ENCODE measurements around the gene ALDH3B1. TPM values are rescaled to one million over a fixed set of nuclear protein-coding genes. Genes with fewer than 3 reads are reported as not detected.

The ALDH3B1 gene
- total and polyA plus RNA-seq, 9 of the 15 experiments (the other 6 are each of a cell fraction or from before 2014, with no cell fraction given): 0.01 to 0.35 (median 0.07) TPM; not detected in 2

DNA sequence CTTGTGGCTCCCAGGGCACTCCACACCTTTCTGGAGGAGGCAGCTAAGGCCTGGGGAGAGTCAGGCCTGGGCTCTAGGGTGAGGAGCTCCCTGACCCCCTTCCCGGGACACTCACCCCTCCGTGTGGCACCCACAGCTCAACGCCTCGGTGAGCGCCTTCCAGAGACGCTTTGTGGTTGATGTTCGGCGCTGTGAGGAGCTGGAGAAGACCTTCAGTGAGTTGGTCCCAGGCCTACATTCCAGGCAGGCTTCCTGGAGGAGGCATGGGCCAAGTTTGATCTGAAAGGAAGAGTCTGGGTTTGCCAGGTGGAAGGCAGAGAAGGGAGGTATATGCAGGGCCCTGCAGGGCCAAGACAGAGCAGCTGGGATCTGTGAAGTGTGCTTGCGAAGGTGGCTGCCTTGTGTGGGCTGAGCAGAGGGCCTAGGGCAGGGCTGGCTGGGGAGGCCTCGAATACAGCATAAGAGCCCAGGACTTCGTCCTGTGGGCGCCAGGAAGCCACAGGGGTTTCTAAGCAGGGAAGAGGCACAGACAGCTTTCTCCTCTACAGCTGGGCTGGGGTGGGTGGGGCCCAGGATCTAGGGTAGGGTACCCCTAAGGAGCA lies 31.6 kb downstream of the ALDH3B1 start (continued):
- TF ChIP-seq ZBTB2 (IDR thresholded peaks at IDR 0.05): no peak
- no peak for TF ChIP-seq SMARCB1 (IDR thresholded peaks at IDR 0.05; ENCODE audit: insufficient read length, low read depth)
- TF ChIP-seq, protein P1, sequence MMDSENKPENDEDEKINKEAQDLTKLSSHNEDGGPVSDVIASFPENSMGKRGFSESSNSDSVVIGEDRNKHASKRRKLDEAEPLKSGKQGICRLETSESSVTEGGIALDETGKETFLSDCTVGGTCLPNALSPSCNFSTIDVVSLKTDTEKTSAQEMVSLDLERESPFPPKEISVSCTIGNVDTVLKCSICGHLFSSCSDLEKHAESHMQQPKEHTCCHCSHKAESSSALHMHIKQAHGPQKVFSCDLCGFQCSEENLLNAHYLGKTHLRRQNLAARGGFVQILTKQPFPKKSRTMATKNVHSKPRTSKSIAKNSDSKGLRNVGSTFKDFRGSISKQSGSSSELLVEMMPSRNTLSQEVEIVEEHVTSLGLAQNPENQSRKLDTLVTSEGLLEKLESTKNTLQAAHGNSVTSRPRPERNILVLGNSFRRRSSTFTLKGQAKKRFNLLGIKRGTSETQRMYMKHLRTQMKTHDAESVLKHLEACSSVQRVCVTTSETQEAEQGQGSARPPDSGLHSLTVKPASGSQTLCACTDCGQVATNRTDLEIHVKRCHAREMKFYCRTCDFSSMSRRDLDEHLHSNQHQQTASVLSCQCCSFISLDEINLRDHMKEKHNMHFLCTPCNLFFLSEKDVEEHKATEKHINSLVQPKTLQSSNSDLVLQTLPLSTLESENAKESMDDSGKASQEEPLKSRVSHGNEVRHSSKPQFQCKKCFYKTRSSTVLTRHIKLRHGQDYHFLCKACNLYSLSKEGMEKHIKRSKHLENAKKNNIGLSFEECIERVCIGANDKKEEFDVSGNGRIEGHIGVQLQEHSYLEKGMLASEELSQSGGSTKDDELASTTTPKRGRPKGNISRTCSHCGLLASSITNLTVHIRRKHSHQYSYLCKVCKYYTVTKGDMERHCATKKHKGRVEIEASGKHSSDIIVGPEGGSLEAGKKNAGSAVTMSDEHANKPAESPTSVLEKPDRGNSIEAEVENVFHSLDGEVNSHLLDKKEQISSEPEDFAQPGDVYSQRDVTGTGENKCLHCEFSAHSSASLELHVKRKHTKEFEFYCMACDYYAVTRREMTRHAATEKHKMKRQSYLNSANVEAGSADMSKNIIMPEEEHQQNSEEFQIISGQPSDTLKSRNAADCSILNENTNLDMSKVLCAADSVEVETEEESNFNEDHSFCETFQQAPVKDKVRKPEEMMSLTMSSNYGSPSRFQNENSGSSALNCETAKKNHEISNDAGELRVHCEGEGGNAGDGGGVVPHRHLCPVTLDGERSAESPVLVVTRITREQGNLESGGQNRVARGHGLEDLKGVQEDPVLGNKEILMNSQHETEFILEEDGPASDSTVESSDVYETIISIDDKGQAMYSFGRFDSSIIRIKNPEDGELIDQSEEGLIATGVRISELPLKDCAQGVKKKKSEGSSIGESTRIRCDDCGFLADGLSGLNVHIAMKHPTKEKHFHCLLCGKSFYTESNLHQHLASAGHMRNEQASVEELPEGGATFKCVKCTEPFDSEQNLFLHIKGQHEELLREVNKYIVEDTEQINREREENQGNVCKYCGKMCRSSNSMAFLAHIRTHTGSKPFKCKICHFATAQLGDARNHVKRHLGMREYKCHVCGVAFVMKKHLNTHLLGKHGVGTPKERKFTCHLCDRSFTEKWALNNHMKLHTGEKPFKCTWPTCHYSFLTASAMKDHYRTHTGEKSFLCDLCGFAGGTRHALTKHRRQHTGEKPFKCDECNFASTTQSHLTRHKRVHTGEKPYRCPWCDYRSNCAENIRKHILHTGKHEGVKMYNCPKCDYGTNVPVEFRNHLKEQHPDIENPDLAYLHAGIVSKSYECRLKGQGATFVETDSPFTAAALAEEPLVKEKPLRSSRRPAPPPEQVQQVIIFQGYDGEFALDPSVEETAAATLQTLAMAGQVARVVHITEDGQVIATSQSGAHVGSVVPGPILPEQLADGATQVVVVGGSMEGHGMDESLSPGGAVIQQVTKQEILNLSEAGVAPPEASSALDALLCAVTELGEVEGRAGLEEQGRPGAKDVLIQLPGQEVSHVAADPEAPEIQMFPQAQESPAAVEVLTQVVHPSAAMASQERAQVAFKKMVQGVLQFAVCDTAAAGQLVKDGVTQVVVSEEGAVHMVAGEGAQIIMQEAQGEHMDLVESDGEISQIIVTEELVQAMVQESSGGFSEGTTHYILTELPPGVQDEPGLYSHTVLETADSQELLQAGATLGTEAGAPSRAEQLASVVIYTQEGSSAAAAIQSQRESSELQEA (IDR thresholded peaks at IDR 0.05; ENCODE audit: low read depth): no peak
- TF ChIP-seq ZFP36 (IDR thresholded peaks at IDR 0.05; ENCODE audit: low read depth, low read length, partially characterized antibody): peak; percentile 99
- no peak for TF ChIP-seq THRAP3 (IDR thresholded peaks at IDR 0.05; ENCODE audit: borderline replicate concordance)
- no peak for TF ChIP-seq SFPQ (IDR thresholded peaks at IDR 0.05; ENCODE audit: low read depth, low read length)
- no peak for TF ChIP-seq ZC3H11A (IDR thresholded peaks at IDR 0.05; ENCODE audit: low read depth, low read length)
- no peak for TF ChIP-seq ZNF778 (CRISPR knock-in tag; IDR thresholded peaks at IDR 0.05)
- TF ChIP-seq ZNF253 (CRISPR knock-in tag; conservative IDR thresholded peaks at IDR 0.05): no peak
- TF ChIP-seq, protein P2, sequence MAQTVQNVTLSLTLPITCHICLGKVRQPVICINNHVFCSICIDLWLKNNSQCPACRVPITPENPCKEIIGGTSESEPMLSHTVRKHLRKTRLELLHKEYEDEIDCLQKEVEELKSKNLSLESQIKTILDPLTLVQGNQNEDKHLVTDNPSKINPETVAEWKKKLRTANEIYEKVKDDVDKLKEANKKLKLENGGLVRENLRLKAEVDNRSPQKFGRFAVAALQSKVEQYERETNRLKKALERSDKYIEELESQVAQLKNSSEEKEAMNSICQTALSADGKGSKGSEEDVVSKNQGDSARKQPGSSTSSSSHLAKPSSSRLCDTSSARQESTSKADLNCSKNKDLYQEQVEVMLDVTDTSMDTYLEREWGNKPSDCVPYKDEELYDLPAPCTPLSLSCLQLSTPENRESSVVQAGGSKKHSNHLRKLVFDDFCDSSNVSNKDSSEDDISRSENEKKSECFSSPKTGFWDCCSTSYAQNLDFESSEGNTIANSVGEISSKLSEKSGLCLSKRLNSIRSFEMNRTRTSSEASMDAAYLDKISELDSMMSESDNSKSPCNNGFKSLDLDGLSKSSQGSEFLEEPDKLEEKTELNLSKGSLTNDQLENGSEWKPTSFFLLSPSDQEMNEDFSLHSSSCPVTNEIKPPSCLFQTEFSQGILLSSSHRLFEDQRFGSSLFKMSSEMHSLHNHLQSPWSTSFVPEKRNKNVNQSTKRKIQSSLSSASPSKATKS (CRISPR knock-in tag; IDR thresholded peaks at IDR 0.05): no peak
- peak; percentile 82 for TF ChIP-seq SMARCA5 (IDR thresholded peaks at IDR 0.05)
- TF ChIP-seq HNRNPLL (IDR thresholded peaks at IDR 0.05; ENCODE audit: low read depth, low read length, poor library complexity, severe bottlenecking): no peak
- peak; percentile 86 for TF ChIP-seq ZNF436 (CRISPR knock-in tag; IDR thresholded peaks at IDR 0.05)
- no peak for TF ChIP-seq DIDO1 (tag; IDR thresholded peaks at IDR 0.05; ENCODE audit: low read depth)
- TF ChIP-seq POLR2B (IDR thresholded peaks at IDR 0.05; ENCODE audit: low read depth, partially characterized antibody): no peak

Data from K562 (cell line).